Lung (tissue), 12 donors: ENCODE results near the gene RALA. TPM values are rescaled to one million over a fixed set of nuclear protein-coding genes. Genes with fewer than 3 reads are reported as not detected.

Experiments used
- ATAC-seq: fragments of 200-7000 bp; cut with Tn5 transposase; one replicate; pipeline ENCODE4 v1.9.1; 2020; ENCODE audit warnings: moderate number of reproducible peaks; ENCODE audit not compliant: insufficient read depth, low FRiP score
- DNase-seq, 3 donors: peaks; one replicate each; pipeline ENCODE4 v3.0.0-alpha.2; 2013 to 2017
- H3K27ac ChIP-seq, 2 donors: one replicate each; pipeline ENCODE4 v1.5.1; 2013; ENCODE audit warnings: mild to moderate bottlenecking in 2 of 2, moderate library complexity in 2 of 2, control low read depth in 1 of 2, inconsistent platforms in 1 of 2, low read depth in 1 of 2, low read length in 1 of 2
- H3K27me3 ChIP-seq, 3 donors: one replicate each; pipeline ENCODE4 v1.5.1; 2013; ENCODE audit warnings: low read length in 2 of 3; ENCODE audit not compliant: control insufficient read depth in 3 of 3, insufficient read depth in 3 of 3
- H3K36me3 ChIP-seq, 4 donors: one replicate each; pipeline ENCODE4 v1.5.1; 2013; ENCODE audit warnings: low read length in 4 of 4, mild to moderate bottlenecking in 1 of 4, moderate library complexity in 1 of 4; ENCODE audit not compliant: control insufficient read depth in 4 of 4, insufficient read depth in 4 of 4
- H3K4me1 ChIP-seq, 5 donors: one replicate each; pipeline ENCODE4 v1.5.1; 2013; ENCODE audit warnings: low read length in 5 of 5, mild to moderate bottlenecking in 2 of 5, moderate library complexity in 1 of 5; ENCODE audit not compliant: control insufficient read depth in 5 of 5, insufficient read depth in 5 of 5
- H3K4me3 ChIP-seq: one replicate; pipeline ENCODE4 v1.5.1; 2013; ENCODE audit warnings: mild to moderate bottlenecking, control low read depth, moderate library complexity
- H3K9ac ChIP-seq, 2 donors: one replicate each; pipeline ENCODE4 v1.5.1; 2013; ENCODE audit warnings: low read length in 2 of 2, control low read depth in 1 of 2; ENCODE audit not compliant: insufficient read depth in 1 of 2
- H3K9me3 ChIP-seq, 4 donors: one replicate each; pipeline ENCODE4 v1.5.1; 2013; ENCODE audit warnings: low read length in 3 of 4, mild to moderate bottlenecking in 1 of 4, moderate library complexity in 1 of 4; ENCODE audit not compliant: control insufficient read depth in 4 of 4, insufficient read depth in 3 of 4
- CTCF ChIP-seq: IDR thresholded peaks from 2 replicates; pipeline ENCODE4 v1.5.1; 2012; ENCODE audit warnings: mild to moderate bottlenecking; ENCODE audit errors: control extremely low read depth, extremely low read depth
- WGBS, 2 donors: extraction: QIAGEN DNeasy Blood & Tissue Kit; methylation state at CpG; one replicate each; pipeline ENCODE4 v1.1.7; 2013; 5-methylcytosine and 5-hydroxymethylcytosine counted together
- polyA plus RNA-seq, 2 donors: library from polyadenylated mRNA; stranded (reverse); fragments of 200-250 nt; gene quantifications; one replicate each; pipeline ENCODE4 v1.2.1, GENCODE V29; 2013
- total RNA-seq, 2 donors: library from RNA; depleted of rRNA in 1 of 2; stranded (reverse); fragments of >200 nt in 1 of 2; gene quantifications; one replicate each; pipeline ENCODE4 v1.2.1, GENCODE V29; 2014 to 2021
- donor health status: control.
- donor health status: control.
- donor health status: Bipolar disorder and iron deficiency.
- donor health status: healthy.
- donor health status: DM: yes; HTN: yes; CAD: no.

The RALA gene
- total and polyA plus RNA-seq, 4 donors = 29.5 to 41.0 (median 30.6) TPM

GRCh38 chr7:39637400-39637799, 14.0 kb downstream of the RALA start:
- Histone ChIP-seq H3K36me3 (peaks cover 0 to 5% (median 0%) of the 10 kb centered on the region in 4 donors), H3K27ac (no peak overlapping the region), H3K9ac (no peak overlapping the region), H3K4me1 (peaks cover 0 to 27% (median 9%) of the 10 kb centered on the region in 5 donors), H3K4me3 (no peak overlapping the region), H3K27me3 (no peaks in the 10 kb centered on the region), H3K9me3 (no peaks in the 10 kb centered on the region)
- no peak for TF ChIP-seq CTCF
- ATAC-seq (no peak), DNase-seq (no peak)

GRCh38 chr7:39637963-39638485, 14.7 kb downstream of the RALA start:
- Histone ChIP-seq H3K4me1 (peaks cover 0 to 25% (median 9%) of the 10 kb centered on the region in 5 donors), H3K27me3 (no peaks in the 10 kb centered on the region), H3K9me3 (no peaks in the 10 kb centered on the region), H3K27ac (no peak overlapping the region), H3K9ac (no peak overlapping the region), H3K36me3 (peaks cover 0 to 4% (median 0%) of the 10 kb centered on the region in 4 donors), H3K4me3 (no peak overlapping the region)
- 92 to 100% methylated on average over 1 of the region's 1 CpG for WGBS, 2 donors
- ATAC-seq (no peak), DNase-seq (no peak)
- no peak for TF ChIP-seq CTCF

- Histone ChIP-seq H3K27ac (no peak overlapping the region), H3K27me3 (no peaks in the 10 kb centered on the region), H3K9me3 (no peaks in the 10 kb centered on the region), H3K4me3 (no peak overlapping the region), H3K9ac (no peak overlapping the region), H3K36me3 (no peaks in the 10 kb centered on the region), H3K4me1 (peaks cover 0 to 27% (median 8%) of the 10 kb centered on the region in 5 donors)
- ATAC-seq (no peak), DNase-seq (no peak)
- no peak for TF ChIP-seq CTCF
Measured at GRCh38 chr7:39642896-39643295, 19.5 kb downstream of the RALA start.

GRCh38 chr7:39644170-39644569, 20.8 kb downstream of the RALA start:
- Histone ChIP-seq H3K27me3 (no peaks in the 10 kb centered on the region), H3K27ac (no peak overlapping the region), H3K4me1 (peaks cover 0 to 32% (median 8%) of the 10 kb centered on the region in 5 donors), H3K9ac (no peak overlapping the region), H3K4me3 (no peak overlapping the region), H3K9me3 (no peaks in the 10 kb centered on the region), H3K36me3 (no peaks in the 10 kb centered on the region)
- ATAC-seq (no peak), DNase-seq (no peak)
- TF ChIP-seq CTCF = no peak
- WGBS, 2 donors = 51 to 72% methylated on average over 1 of the region's 1 CpG
